Measurements from ENCODE around the gene TRAIP.

- no peak for TF ChIP-seq CTCF (IDR thresholded peaks at IDR 0.05; ENCODE audit: insufficient read depth, low read depth, low read length)
- TF ChIP-seq EZH2 (IDR thresholded peaks at IDR 0.05; ENCODE audit: insufficient read depth, low read length) = no peak
Observed at GRCh38 chr3:49780080-49780974, 76.0 kb downstream of the TRAIP start.

Data from astrocyte (in vitro differentiated cells and primary cell).